IMR-90 (cell line): ENCODE data around the gene SPON1. TPM values are rescaled to one million over a fixed set of nuclear protein-coding genes. Genes with fewer than 3 reads are reported as not detected.

Source experiments
- ATAC-seq: fragments of 200-7000 bp; cut with Tn5 transposase; 2 replicates; pipeline ENCODE4 v1.9.1; 2020; ENCODE audit warnings: low read depth, mild to moderate bottlenecking, moderate library complexity
- BruUV-seq: library from RNA; stranded (reverse); fragments of 400-500 nt; replicated peaks from 2 replicates; lab custom pipeline; 2021; lab: Mats Ljungman, UMichigan
- CTCF ChIA-PET: fragments of 300-600 bp; formaldehyde crosslinking; extraction: SDS; loops from one replicate; lab custom pipeline; 2021; ENCODE audit warnings: antibody characterized with exemption; lab: Yijun Ruan, JAX
- POLR2A ChIA-PET: fragments of 300-600 bp; sonication (Branson Sonifier 250); formaldehyde crosslinking; loops from one replicate; lab custom pipeline; 2022; ENCODE audit warnings: antibody characterized with exemption; ENCODE audit not compliant: unreplicated experiment; lab: Charles Lee
- DNase-seq: peaks from one replicate; pipeline ENCODE4 v3.0.0; 2013
- H2AFZ ChIP-seq: replicated peaks from 2 replicates; pipeline ENCODE3; 2013; ENCODE audit warnings: low read length, mild to moderate bottlenecking; ENCODE audit not compliant: poor library complexity
- H2AK5ac ChIP-seq: 2 replicates; pipeline ENCODE4 v1.6.1; 2013; ENCODE audit warnings: low read depth, low read length, inconsistent platforms
- H2AK9ac ChIP-seq: replicated peaks from 2 replicates; pipeline ENCODE3; 2013; ENCODE audit warnings: mild to moderate bottlenecking, low read depth, low read length, moderate library complexity; ENCODE audit not compliant: poor library complexity
- H2BK120ac ChIP-seq: 2 replicates; pipeline ENCODE4 v1.6.1; 2013; ENCODE audit warnings: low read depth, low read length, inconsistent platforms
- H2BK15ac ChIP-seq: 3 replicates; pipeline ENCODE4 v1.6.1; 2013; ENCODE audit warnings: low read depth, low read length, inconsistent platforms
- H2BK20ac ChIP-seq: 2 replicates; pipeline ENCODE4 v1.6.1; 2013; ENCODE audit warnings: low read depth, mild to moderate bottlenecking, inconsistent platforms, low read length, moderate library complexity
- H2BK5ac ChIP-seq: 2 replicates; pipeline ENCODE4 v1.6.1; 2013; ENCODE audit warnings: mild to moderate bottlenecking, low read depth, low read length, inconsistent platforms; ENCODE audit not compliant: poor library complexity, severe bottlenecking
- H3K14ac ChIP-seq: replicated peaks from 2 replicates; pipeline ENCODE4 v1.6.1; 2013; ENCODE audit warnings: low read depth, low read length, inconsistent platforms
- H3K18ac ChIP-seq: 2 replicates; pipeline ENCODE4 v1.6.1; 2013; ENCODE audit warnings: low read depth, low read length, control low read depth
- H3K23ac ChIP-seq: 2 replicates; pipeline ENCODE4 v1.6.1; 2013; ENCODE audit warnings: low read depth, low read length, inconsistent platforms
- H3K27ac ChIP-seq: 2 replicates; pipeline ENCODE4 v1.5.1; 2013; ENCODE audit warnings: mild to moderate bottlenecking, control low read depth, low read length; ENCODE audit not compliant: insufficient read depth
- H3K27me3 ChIP-seq: 2 replicates; pipeline ENCODE4 v1.6.1; 2013; ENCODE audit warnings: low read length; ENCODE audit not compliant: control insufficient read depth, insufficient read depth
- H3K36me3 ChIP-seq: 2 replicates; pipeline ENCODE4 v1.6.1; 2013; ENCODE audit warnings: low read length, mixed read lengths; ENCODE audit not compliant: control insufficient read depth, insufficient read depth
- H3K4ac ChIP-seq: 2 replicates; pipeline ENCODE4 v1.6.1; 2013; ENCODE audit warnings: low read depth, low read length, inconsistent platforms
- H3K4me1 ChIP-seq: 2 replicates; pipeline ENCODE4 v1.6.1; 2013; ENCODE audit warnings: low read length, mixed read lengths; ENCODE audit not compliant: control insufficient read depth, insufficient read depth
- H3K4me2 ChIP-seq: 2 replicates; pipeline ENCODE4 v1.6.1; 2013; ENCODE audit warnings: low read depth, mild to moderate bottlenecking, control low read depth, low read length, moderate library complexity
- H3K4me3 ChIP-seq: 2 replicates; pipeline ENCODE4 v1.5.1; 2013; ENCODE audit warnings: low read depth, mild to moderate bottlenecking, control low read depth, low read length, moderate library complexity; ENCODE audit not compliant: insufficient read depth
- H3K56ac ChIP-seq: 2 replicates; pipeline ENCODE4 v1.6.1; 2013; ENCODE audit warnings: low read length, inconsistent platforms; ENCODE audit not compliant: insufficient read depth; ENCODE audit errors: extremely low read depth
- H3K79me1 ChIP-seq, 2 experiments: 2 replicates each; pipeline ENCODE4 v1.6.1; 2013; ENCODE audit warnings: low read length in 2 of 2, inconsistent platforms in 1 of 2, low read depth in 1 of 2
- H3K9ac ChIP-seq: 2 replicates; pipeline ENCODE4 v1.6.1; 2013; ENCODE audit warnings: low read depth, low read length, control low read depth
- H3K9me1 ChIP-seq: 2 replicates; pipeline ENCODE4 v1.6.1; 2013; ENCODE audit warnings: low read length, inconsistent platforms; ENCODE audit not compliant: insufficient read depth
- H3K9me3 ChIP-seq: 2 replicates; pipeline ENCODE4 v1.6.1; 2013; ENCODE audit warnings: low read length; ENCODE audit not compliant: control insufficient read depth, insufficient read depth
- H4K20me1 ChIP-seq: 2 replicates; pipeline ENCODE4 v1.6.1; 2013; ENCODE audit warnings: low read length, inconsistent platforms; ENCODE audit not compliant: insufficient read depth
- H4K5ac ChIP-seq: 2 replicates; pipeline ENCODE4 v1.6.1; 2013; ENCODE audit warnings: mild to moderate bottlenecking, low read depth, low read length, control low read depth
- H4K8ac ChIP-seq, 2 experiments: 2 replicates each; pipeline ENCODE4 v1.6.1; 2013; ENCODE audit warnings: low read depth in 2 of 2, low read length in 2 of 2, control low read depth in 1 of 2, inconsistent platforms in 1 of 2
- H4K91ac ChIP-seq: 2 replicates; pipeline ENCODE4 v1.6.1; 2013; ENCODE audit warnings: low read depth, low read length, inconsistent platforms; ENCODE audit not compliant: insufficient read depth
- CHD1 ChIP-seq: IDR thresholded peaks from 2 replicates; pipeline ENCODE4 v1.6.1; 2012; ENCODE audit warnings: low read depth, low read length, improper control_type of control experiment
- CTCF ChIP-seq: conservative IDR thresholded peaks from 2 replicates; pipeline ENCODE4 v1.5.1; 2012; ENCODE audit warnings: mild to moderate bottlenecking, low read depth, low read length, improper control_type of control experiment
- MAZ ChIP-seq: IDR thresholded peaks from 2 replicates; pipeline ENCODE4 v1.6.1; 2012; ENCODE audit warnings: low read depth, mild to moderate bottlenecking, low read length, improper control_type of control experiment, moderate library complexity, borderline replicate concordance
- POLR2A ChIP-seq: IDR thresholded peaks from 2 replicates; pipeline ENCODE4 v1.6.1; 2012; ENCODE audit warnings: mild to moderate bottlenecking, low read depth, low read length
- SMC3 ChIP-seq: fragments of 150-350 bp; IDR thresholded peaks from 2 replicates; pipeline ENCODE4 v1.6.1; 2016; ENCODE audit warnings: low read depth, mild to moderate bottlenecking, antibody characterized with exemption, low read length, moderate library complexity
- WGBS, 2 experiments: methylation state at CpG; one replicate each; pipeline versions ENCODE4 v1.1.5 to v1.1.7; 2013; ENCODE audit warnings: missing lambda C conversion rate in 2 of 2; ENCODE audit not compliant: insufficient read length in 1 of 2; ENCODE audit errors: extremely low coverage in 2 of 2; 5-methylcytosine and 5-hydroxymethylcytosine counted together
- dilution Hi-C: fragments of 300-500 bp; cut with HindIII; formaldehyde crosslinking; loops from one replicate; pipeline ENCODE4 v1.14.3; 2018; ENCODE audit warnings: low sequenced_read_pairs; ENCODE audit not compliant: unreplicated experiment
- in situ Hi-C: fragments of 300-500 bp; cut with MboI; formaldehyde crosslinking; loops from 3 replicates; pipeline ENCODE4 v1.14.3; 2019; ENCODE audit warnings: low sequenced_read_pairs, inconsistent platforms, mixed read lengths
- intact Hi-C: fragments of 100-400 bp; cut with micrococcal nuclease; formaldehyde crosslinking; loops from 2 replicates; pipeline ENCODE4 v1.10.0; 2022
- polyA plus RNA-seq, 3 experiments: library from polyadenylated mRNA; depleted of rRNA; stranded (reverse); fragments of >200 nt; gene quantifications; 2 replicates each; pipeline ENCODE4 v1.2.3, GENCODE V29; 2012; ENCODE audit warnings: low replicate concordance in 1 of 3
- total RNA-seq: library from RNA; depleted of rRNA; stranded (reverse); fragments of >200 nt; gene quantifications from 2 replicates; pipeline ENCODE4 v1.2.3, GENCODE V29; 2012

SPON1 gene
- total and polyA plus RNA-seq, 2 of the 4 experiments (the other 2 are of a cell fraction), result 0.62 to 0.72 TPM

GRCh38 chr11:13958641-13959400 is 3.7 kb upstream of the SPON1 start:
- DNase-seq (no peak), ATAC-seq (no peak)
- Histone ChIP-seq H3K27ac (no peak overlapping the region), H3K9ac (no peak overlapping the region), H4K8ac (no peak overlapping the region), H4K5ac (no peak overlapping the region), H3K4me1 (no peaks in the 10 kb centered on the region; the same call in 1 of the 2 replicates), H3K18ac (no peak overlapping the region), H4K91ac (no peak overlapping the region), H3K23ac (no peak overlapping the region), H2AK9ac (no peak overlapping the region), H2AFZ (no peak overlapping the region), H3K4me3 (no peak overlapping the region), H2BK15ac (no peak overlapping the region), H4K20me1 (no peaks in the 10 kb centered on the region), H2BK120ac (no peak overlapping the region), H3K56ac (no peak overlapping the region), H2AK5ac (no peak overlapping the region), H3K4ac (no peak overlapping the region), H2BK20ac (no peak overlapping the region), H2BK5ac (no peak overlapping the region), H3K36me3 (no peaks in the 10 kb centered on the region), H3K27me3 (peaks cover 72% of the 10 kb centered on the region), H3K79me1 (no peaks in the 10 kb centered on the region), H3K4me2 (no peak overlapping the region), H3K9me3 (no peaks in the 10 kb centered on the region), H3K9me1 (no peaks in the 10 kb centered on the region), H3K14ac (no peak overlapping the region)
- in situ Hi-C loops, result loop anchor here (5.0 kb wide), 1 partner anchor 288 kb away; no protein-coding TSS in a partner anchor
- no TSS peak for BruUV-seq
- WGBS, 2 experiments, result no CpG with 5 or more reads among the region's 7 CpGs
- TF ChIP-seq CHD1, result no peak
- TF ChIP-seq CTCF, result no peak
- no peak for TF ChIP-seq MAZ
- TF ChIP-seq SMC3, result no peak
- TF ChIP-seq POLR2A, result no peak
- ChIA-PET CTCF (no interaction called here), POLR2A (no interaction called here)
- intact Hi-C loops, result loop anchor here (5.0 kb wide), 1 partner anchor 187 kb away; no protein-coding TSS in a partner anchor
- dilution Hi-C loops, result no loop called here
